SW 1271 (cell line): ENCODE data around the gene DNAJA3.

Experiments used
- DNase-seq, 2 experiments: peaks; one replicate each; lab custom pipeline; 2025; lab: John Stamatoyannopoulos, UW

The DNAJA3 gene

DNA sequence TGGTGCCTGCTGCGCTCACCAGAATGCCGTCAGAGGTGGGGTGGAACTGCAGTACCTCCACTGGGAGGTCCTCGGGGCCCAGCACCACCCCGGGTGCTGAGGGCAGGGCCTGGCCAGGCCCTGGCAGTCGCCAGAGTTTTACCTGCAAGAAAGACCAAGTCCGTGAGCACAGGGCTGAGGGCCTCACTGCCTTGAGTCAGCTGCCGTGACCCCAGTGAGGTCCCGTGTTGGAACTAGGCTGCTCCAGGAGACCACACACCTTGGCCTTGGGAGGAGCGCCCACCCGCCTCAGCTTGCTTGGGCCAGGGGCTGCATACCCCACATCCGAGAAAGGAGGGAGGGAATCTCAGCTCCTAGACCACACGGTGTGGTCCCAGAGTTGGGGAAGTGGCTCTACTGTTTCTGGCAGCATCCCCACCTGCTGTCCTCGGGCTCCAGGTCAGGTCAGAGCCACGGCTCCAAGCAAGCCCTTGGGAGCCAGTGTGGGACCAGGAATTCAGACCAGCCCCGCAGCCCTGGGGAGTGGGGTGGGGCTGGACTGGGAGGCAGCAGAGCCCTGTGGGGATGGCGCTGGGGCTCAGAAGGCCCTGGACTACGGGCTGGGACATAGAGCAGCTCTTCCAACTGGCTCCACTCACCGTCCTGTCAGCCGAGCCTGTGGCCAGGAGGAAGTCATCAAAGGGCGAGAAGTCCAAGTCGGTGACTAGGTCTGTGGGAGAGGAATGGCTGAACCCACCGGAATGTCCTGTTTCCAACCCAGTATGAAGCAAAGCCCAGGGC is 17.9 kb upstream of the DNAJA3 start:
- DNase-seq = no peak

DNA sequence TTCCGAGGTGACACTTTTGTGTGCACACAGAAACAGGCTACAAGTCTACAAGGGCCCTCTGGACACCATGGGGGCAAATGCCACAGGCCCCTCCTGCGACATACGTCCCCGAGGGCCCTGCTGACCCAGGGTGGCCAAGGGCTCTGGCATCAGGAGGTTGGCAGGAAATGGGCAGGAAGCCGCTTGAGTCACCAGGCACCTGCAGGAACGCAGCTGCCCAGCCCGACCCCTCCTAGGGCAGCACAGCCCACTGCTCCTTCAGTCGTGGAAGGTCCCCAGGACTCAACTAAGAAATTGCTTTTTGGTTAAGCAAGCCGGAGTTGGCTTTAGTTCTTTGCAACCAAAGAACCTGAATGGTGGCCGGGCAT is 17.4 kb upstream of the DNAJA3 start:
- no peak for DNase-seq

GRCh38 chr16:4409081-4409932 is 16.4 kb upstream of the DNAJA3 start:
- DNase-seq = no peak

DNA sequence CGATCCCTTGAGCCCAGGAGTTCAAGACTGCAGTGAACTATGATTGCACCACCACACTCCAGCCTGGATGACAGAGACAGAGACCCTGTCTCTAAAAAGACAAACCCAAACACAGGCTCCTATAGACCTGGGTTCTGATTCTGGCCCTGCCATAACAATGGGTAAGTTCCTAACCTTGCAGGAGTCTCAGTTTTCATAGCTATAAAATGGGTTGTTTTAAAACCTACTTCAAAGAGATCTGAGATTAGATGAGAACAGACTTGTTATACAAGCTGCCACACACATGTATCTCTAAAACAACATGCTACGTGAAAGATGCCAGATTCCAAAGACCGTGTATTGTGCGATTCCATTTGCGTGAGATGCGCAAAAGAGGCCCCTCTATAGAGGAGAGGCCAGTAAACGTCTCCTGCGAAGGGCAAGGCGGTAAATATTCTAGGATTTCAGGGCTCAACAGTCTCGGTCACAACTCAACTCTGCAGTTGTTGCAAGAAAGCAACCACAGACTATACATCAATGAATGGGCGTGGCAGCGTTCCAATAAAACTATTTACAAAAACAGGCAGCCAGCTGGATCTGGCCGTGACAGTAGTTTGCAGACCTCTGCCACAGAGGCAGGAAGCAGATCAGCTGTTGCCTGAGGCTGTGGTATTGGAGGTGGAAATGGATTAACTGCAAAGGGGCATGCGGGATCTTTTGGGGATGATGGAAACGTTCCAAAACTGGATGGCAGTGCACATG is 15.2 kb upstream of the DNAJA3 start:
- no peak for DNase-seq

- no peak for DNase-seq
Measured at GRCh38 chr16:4411684-4412083, 14.0 kb upstream of the DNAJA3 start.

- no peak for DNase-seq
Measured at GRCh38 chr16:4412159-4412558, 13.5 kb upstream of the DNAJA3 start.

DNA sequence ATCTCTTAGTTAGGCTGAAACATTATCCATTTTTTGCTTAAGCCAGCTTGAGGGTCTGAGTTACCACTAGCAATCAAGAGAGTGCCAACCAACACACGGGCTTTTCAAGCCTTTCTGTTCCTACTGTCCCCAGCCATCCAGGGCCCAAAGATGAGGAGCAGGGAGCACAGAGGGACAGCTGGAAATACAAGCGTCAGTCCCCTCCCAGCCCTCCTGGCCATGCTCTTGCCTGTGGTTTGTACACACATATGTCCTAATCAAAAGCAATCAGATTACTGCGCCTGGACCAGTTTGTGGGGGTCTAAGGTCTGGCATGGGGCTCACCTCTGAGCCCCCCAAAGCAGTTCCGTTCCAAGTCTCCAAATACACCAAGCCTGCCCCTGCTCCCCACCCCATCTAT is 12.8 kb upstream of the DNAJA3 start:
- DNase-seq = no peak

DNA sequence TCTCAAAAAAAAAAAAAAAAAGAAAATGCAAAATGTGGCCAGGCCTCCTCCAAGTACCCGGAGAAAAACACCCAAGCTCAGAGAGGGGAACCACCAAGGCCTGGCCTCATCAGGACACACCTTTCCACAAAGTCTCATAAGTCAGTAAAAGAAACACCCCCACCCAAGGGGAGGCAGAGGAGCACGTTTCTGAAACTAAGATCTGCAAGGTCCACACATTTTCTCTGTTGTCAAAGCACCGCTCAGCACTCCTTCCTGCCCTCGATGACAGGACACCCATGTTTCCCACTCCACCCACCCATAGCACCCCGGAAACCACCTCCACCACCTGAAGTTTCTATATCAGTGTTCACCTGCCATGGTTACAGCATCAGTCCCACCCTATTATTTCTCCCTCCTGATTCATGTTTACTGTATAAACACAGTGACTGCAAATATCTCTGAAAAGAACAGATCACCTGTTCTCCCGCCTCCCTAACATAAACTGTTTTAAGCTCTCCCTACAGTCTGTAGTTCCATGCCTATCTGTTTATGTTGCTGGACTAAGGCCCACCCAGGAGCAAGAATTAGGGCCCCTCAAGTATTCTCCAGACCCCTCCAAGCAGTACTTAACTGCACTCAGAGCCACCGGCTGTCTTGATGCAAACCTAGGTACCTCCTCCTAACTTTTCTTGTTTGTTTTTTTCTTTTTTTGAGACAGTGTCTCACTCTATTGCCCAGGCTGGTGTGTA is 11.3 kb upstream of the DNAJA3 start:
- DNase-seq = no peak

DNA sequence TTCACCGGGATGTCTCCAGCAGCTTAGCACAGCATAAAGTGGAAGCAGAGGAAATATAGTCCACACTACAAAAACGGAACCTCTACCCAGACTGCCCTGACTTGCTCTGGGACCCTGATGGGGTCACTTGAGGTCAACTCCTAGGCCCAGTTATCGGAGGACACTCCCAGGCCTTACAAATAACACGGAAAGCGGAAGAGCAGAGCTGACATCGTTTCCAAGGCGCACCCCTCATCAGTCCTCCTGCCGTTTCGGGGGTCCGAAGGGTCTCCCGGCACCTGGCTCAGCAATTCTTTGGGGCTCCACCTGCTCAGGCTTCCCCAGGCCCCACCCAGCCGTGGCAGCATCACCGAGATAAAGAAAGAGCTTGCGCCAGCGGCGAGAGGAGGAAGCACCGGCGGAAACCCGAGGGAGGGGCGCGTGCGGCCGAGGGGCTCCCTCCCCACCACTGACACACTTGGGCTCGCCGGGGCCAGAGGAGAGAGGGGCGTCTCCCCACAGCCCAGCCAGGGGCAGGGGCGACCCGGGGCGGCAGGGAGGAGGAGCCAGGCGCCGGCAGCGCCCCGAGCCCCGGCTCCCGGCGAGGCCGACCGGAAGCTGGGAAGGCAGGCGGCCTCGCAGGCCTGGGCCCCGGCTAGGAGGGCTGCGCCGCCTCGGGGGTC is 10.0 kb upstream of the DNAJA3 start:
- peak in 1 of 2 experiments; percentile 44 for DNase-seq

DNA sequence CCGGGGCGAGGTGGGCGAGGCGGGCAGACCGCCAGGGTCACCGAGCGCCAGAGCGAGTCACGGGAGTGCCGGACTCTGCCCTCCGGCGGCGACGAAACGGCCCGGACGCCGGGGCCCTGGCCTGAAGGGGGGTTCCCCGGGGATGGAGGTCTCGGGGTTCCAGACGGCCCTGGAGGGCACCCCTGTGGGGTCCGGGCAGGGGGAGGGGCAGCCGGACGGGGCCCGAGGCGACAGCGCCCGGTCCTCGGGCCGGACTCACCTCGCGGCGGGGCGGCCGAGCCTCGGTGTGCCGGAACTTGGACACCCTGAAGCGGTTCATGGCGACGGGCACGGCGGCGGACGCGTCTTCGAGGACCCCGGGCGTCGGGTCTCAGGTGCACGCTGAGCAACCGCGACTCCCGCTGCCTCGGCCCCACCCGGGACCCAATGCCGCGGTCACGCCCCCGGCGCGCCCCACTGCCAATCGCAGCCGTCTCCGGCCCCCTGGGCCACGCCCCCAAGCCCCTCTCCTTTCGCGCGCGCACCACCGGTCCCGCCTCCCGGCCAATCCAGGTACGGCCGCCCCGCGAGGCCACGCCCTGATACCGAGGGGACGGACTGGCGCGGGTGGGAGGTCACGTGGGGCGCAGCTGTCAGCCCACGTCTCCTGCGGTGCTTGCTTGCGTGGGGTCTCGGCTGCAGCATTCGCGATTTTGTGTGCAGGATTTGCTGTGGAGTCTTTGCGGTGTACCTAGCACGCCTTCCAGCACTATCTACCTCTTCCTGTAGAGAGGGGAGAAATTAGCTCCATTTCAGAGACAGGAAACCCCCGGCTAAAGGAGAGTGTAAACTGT is 9.3 kb upstream of the DNAJA3 start, which contains the start of gene CORO7:
TSS of gene CORO7 (minus strand) at position 397 of the 833 bp plus-strand sequence. CDS start at position 319, 78 bp downstream.
- peak; percentile 51 to 83 for DNase-seq

GRCh38 chr16:4419402-4419959 is 6.2 kb upstream of the DNAJA3 start:
- no peak for DNase-seq

GRCh38 chr16:4420505-4421105 is 5.1 kb upstream of the DNAJA3 start:
- no peak for DNase-seq

DNA sequence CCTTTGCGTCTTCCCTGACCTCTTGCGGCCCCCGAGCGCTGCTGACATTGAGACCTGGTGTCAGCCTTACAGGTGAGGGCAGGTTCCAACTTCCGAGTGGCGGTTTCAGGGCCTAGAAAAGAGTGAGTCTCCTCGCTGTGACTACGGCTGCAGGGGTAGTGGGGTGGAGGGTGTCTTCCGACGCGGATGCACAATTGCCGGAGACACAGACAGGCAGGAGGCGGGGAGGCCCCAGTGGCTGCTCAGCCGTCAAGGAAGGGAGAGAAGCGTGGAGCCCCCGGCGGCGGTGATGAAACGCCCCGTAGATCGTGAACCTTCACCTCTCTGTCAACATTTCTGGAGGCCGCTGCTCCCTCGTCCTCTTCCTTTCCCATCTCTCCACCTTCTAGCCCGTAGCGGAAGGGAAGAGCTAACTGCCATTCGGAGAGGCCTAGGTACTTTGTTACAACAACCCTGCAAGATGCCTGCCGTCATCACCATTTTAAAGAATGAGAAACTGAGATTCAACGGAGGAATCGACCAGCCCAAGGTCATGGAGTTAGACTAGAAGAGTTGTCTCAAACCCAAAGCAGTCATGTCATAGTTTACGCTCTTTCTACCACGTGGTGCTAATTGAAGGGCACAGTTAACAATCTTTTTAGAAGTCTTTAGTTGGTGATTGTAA is 485 bp downstream of the DNAJA3 start:
- peak in 1 of 2 experiments; percentile 35 for DNase-seq

GRCh38 chr16:4426722-4427372 is 1.2 kb downstream of the DNAJA3 start:
- DNase-seq = no peak

GRCh38 chr16:4428500-4428899 is 2.8 kb downstream of the DNAJA3 start:
- no peak for DNase-seq

DNA sequence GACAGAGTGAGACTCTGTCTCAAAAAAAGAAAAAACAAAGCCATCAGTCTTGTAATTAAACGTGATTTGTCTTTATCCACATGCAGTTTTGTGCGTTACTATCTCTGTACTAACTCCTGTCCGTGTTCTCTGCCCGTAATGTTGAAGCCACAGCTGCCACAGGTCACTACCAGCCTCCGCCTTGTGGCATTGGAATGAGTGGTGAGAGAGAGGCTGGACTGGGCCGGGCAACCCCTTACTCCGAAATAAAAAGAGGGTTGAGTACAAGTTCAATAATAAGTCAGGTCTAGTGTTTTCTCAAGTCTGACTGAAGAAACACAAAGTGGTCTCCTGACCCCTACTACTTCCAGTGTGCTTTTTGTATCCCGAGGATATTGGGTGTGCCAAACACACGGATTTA is 5.4 kb downstream of the DNAJA3 start:
- DNase-seq = no peak

- DNase-seq = no peak
Measured at GRCh38 chr16:4433228-4433627, 7.6 kb downstream of the DNAJA3 start.
